ENCODE results near the gene SLC7A8.

DNA sequence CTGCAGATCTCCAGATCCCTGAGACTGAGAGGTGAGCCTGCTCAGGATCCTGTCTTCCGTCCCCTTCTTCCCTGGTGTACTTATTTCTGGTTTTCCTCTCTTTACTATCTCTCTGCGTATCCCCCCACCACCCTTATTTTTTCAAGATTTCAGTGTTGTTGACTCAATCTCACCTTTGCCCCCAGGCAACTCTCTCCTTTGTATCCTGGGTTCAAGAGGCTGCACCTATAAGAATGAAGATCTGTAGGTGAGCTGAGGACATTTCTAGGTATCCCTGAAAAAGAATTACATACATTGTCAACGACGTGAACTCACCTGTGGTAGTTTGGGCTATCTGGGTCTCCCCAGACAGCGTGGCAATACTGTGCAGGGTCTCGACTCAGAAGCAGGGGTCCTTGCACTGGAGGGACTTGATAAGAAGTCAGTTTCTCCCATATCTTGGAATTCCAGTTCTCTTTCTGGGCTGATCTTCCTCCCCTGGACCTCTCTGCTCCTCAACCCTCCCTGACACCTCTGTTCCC lies 79.3 kb downstream of the SLC7A8 start:
- TF ChIP-seq POLR2A (IDR thresholded peaks at IDR 0.05; ENCODE audit: low read length) = no peak
- no peak for TF ChIP-seq GATA1 (IDR thresholded peaks at IDR 0.05; ENCODE audit: low read depth, low read length)
